ENCODE measurements around the gene AREL1. TPM values are rescaled to one million over a fixed set of nuclear protein-coding genes. Genes with fewer than 3 reads are reported as not detected.

AREL1 gene
- total and polyA plus RNA-seq, 2 donors from 2014 or later: 13.5 to 42.3 TPM

DNA sequence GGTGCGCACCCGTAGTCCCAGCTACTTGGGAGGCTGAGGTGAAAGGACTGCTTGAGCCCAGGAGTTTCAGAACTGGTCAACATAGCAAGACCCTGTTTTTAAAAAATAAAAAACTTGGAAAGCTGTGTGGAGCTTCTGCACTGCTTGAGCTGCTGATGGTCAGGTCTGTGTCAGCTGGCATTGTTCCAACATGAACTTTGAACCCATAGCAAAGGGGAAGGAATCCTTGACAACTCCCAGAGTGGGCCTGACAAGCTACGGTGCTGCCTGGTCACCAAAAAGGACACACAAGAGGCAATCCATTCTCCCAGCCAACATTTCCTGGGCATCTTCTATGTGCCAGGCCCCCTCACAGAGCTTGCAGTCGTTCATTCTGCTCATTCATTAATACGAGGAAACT lies 84.5 kb downstream of the AREL1 start:
- H3K4me3 ChIP-seq (ENCODE audit: low read length in 3 of 3): no peak overlapping the region
- H3K9ac ChIP-seq (ENCODE audit: low read length in 3 of 3): no peak overlapping the region
- TF ChIP-seq, protein P1, sequence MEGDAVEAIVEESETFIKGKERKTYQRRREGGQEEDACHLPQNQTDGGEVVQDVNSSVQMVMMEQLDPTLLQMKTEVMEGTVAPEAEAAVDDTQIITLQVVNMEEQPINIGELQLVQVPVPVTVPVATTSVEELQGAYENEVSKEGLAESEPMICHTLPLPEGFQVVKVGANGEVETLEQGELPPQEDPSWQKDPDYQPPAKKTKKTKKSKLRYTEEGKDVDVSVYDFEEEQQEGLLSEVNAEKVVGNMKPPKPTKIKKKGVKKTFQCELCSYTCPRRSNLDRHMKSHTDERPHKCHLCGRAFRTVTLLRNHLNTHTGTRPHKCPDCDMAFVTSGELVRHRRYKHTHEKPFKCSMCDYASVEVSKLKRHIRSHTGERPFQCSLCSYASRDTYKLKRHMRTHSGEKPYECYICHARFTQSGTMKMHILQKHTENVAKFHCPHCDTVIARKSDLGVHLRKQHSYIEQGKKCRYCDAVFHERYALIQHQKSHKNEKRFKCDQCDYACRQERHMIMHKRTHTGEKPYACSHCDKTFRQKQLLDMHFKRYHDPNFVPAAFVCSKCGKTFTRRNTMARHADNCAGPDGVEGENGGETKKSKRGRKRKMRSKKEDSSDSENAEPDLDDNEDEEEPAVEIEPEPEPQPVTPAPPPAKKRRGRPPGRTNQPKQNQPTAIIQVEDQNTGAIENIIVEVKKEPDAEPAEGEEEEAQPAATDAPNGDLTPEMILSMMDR (IDR thresholded peaks at IDR 0.05; ENCODE audit: borderline replicate concordance, extremely low read depth, insufficient read depth): no peak
- H3K27ac ChIP-seq (ENCODE audit: low read depth in 2 of 2, low read length in 2 of 2): no peak overlapping the region
- H3K9me3 ChIP-seq (ENCODE audit: control insufficient read depth in 2 of 3, insufficient read depth in 1 of 3, low read length in 3 of 3): no peaks in the 10 kb centered on the region
- DNase-seq (no peak), FAIRE-seq (no peak)
- no peaks in the 10 kb centered on the region for H3K27me3 ChIP-seq (ENCODE audit: control insufficient read depth, insufficient read depth, low read length)
- no peaks in the 10 kb centered on the region for H3K36me3 ChIP-seq (ENCODE audit: control insufficient read depth in 2 of 3, insufficient read depth in 3 of 3, low read length in 3 of 3)
- intact Hi-C loops (cut with DNase I): no loop called here
- no peaks in the 10 kb centered on the region for H3K4me1 ChIP-seq (ENCODE audit: control insufficient read depth in 2 of 3, insufficient read depth in 2 of 3, low read depth in 1 of 3, low read length in 3 of 3)

DNA sequence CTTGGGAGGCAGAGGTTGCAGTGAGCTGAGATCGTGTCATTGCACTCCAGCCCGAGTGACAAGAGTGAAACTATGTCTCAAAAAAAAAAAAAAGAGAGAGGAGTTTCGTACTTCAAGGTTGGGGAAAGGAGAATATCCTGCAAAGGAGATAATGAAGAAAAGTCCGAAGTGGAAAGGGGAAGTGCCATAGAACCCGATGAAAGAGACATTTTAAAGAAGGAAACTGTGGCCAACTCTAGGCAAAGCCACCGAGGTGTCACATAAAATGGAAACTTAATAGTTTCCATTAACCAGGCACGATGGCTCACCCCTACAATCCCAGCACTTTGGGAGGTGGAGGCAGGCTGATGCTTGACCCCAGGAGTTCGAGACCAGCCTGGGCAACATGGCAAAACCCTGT lies 85.8 kb downstream of the AREL1 start:
- no peaks in the 10 kb centered on the region for H3K9me3 ChIP-seq (ENCODE audit: control insufficient read depth in 2 of 3, insufficient read depth in 1 of 3, low read length in 3 of 3)
- H3K9ac ChIP-seq (ENCODE audit: low read length in 3 of 3): no peak overlapping the region
- TF ChIP-seq, protein P1 (IDR thresholded peaks at IDR 0.05; ENCODE audit: borderline replicate concordance, extremely low read depth, insufficient read depth): no peak
- H3K36me3 ChIP-seq (ENCODE audit: control insufficient read depth in 2 of 3, insufficient read depth in 3 of 3, low read length in 3 of 3): no peaks in the 10 kb centered on the region
- H3K27me3 ChIP-seq (ENCODE audit: control insufficient read depth, insufficient read depth, low read length): no peaks in the 10 kb centered on the region
- DNase-seq: no peak
- no peaks in the 10 kb centered on the region for H3K4me1 ChIP-seq (ENCODE audit: control insufficient read depth in 2 of 3, insufficient read depth in 2 of 3, low read depth in 1 of 3, low read length in 3 of 3)
- FAIRE-seq: no peak
- H3K4me3 ChIP-seq (ENCODE audit: low read length in 3 of 3): no peak overlapping the region
- intact Hi-C loops (cut with DNase I): no loop called here
- H3K27ac ChIP-seq (ENCODE audit: low read depth in 2 of 2, low read length in 2 of 2): no peak overlapping the region

DNA sequence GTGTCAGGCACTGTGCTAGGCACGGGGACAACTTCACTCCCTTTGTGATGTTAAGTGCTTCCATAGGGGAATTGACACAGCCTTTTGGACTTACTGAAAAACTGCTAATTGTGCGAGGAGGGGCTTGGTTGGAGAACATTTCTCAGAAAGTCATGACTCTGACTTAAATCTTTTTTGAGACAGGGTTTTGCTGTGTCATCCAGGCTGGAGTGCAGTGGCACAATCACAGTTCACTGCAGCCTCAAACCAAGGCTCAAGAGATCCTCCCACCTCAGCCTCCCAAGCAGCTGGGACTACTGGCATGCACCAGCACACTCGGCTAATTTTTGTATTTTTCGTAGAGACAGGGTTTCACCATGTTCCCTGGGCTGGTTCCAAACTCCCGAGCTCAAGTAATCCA lies 90.6 kb downstream of the AREL1 start:
- no peak overlapping the region for H3K9ac ChIP-seq (ENCODE audit: low read length in 3 of 3)
- H3K9me3 ChIP-seq (ENCODE audit: control insufficient read depth in 2 of 3, insufficient read depth in 1 of 3, low read length in 3 of 3): no peaks in the 10 kb centered on the region
- intact Hi-C loops (cut with DNase I): no loop called here
- no peak for DNase-seq
- TF ChIP-seq, protein P1 (IDR thresholded peaks at IDR 0.05; ENCODE audit: borderline replicate concordance, extremely low read depth, insufficient read depth): no peak
- no peaks in the 10 kb centered on the region for H3K27me3 ChIP-seq (ENCODE audit: control insufficient read depth, insufficient read depth, low read length)
- no peak overlapping the region for H3K4me3 ChIP-seq (ENCODE audit: low read length in 3 of 3)
- H3K36me3 ChIP-seq (ENCODE audit: control insufficient read depth in 2 of 3, insufficient read depth in 3 of 3, low read length in 3 of 3): no peaks in the 10 kb centered on the region
- H3K27ac ChIP-seq (ENCODE audit: low read depth in 2 of 2, low read length in 2 of 2): no peak overlapping the region
- no peak for FAIRE-seq
- H3K4me1 ChIP-seq (ENCODE audit: control insufficient read depth in 2 of 3, insufficient read depth in 2 of 3, low read depth in 1 of 3, low read length in 3 of 3): peaks cover 0 to 2% (median 0%) of the 10 kb centered on the region in 3 donors

DNA sequence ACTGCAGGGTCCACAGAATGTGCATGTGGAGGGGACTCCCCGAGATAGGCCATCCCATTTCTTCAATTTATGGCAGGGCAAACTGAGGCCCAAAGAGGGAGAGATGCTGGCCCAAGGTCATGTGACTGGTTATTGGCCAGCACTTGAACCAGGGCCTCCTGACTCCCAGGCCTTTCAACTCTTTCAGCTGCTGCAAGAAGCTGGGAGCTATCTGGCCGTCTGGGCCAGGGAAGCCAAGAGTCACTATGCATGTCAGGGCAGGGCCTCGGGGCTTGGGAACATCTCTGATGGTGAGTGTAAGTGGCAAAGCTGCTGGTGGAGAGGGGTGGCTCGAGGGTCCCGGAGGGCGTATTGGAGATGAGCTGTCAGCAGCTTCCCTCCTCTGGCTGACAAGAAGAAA lies 91.3 kb downstream of the AREL1 start:
- Histone ChIP-seq H3K9me3 (ENCODE audit: control insufficient read depth in 2 of 3, insufficient read depth in 1 of 3, low read length in 3 of 3) (no peaks in the 10 kb centered on the region), H3K27ac (ENCODE audit: low read depth in 2 of 2, low read length in 2 of 2) (no peak overlapping the region), H3K4me3 (ENCODE audit: low read length in 3 of 3) (no peak overlapping the region), H3K4me1 (ENCODE audit: control insufficient read depth in 2 of 3, insufficient read depth in 2 of 3, low read depth in 1 of 3, low read length in 3 of 3) (peaks cover 0 to 2% (median 0%) of the 10 kb centered on the region in 3 donors), H3K36me3 (ENCODE audit: control insufficient read depth in 2 of 3, insufficient read depth in 3 of 3, low read length in 3 of 3) (no peaks in the 10 kb centered on the region), H3K9ac (ENCODE audit: low read length in 3 of 3) (no peak overlapping the region), H3K27me3 (ENCODE audit: control insufficient read depth, insufficient read depth, low read length) (no peaks in the 10 kb centered on the region)
- no peak for DNase-seq
- no peak for FAIRE-seq
- TF ChIP-seq, protein P1 (IDR thresholded peaks at IDR 0.05; ENCODE audit: borderline replicate concordance, extremely low read depth, insufficient read depth): no peak
- intact Hi-C loops (cut with DNase I): no loop called here
